Panc1 (cell line): ENCODE measurements around the gene ITGA8. TPM values are rescaled to one million over a fixed set of nuclear protein-coding genes. Genes with fewer than 3 reads are reported as not detected.

Experiments used
- ATAC-seq: fragments of 200-7000 bp; cut with Tn5 transposase; 2 replicates; pipeline ENCODE4 v1.9.1; 2020; ENCODE audit warnings: mild to moderate bottlenecking, moderate library complexity
- BruUV-seq: library from RNA; stranded (reverse); fragments of 400-500 nt; replicated peaks from 2 replicates; lab custom pipeline; 2021; lab: Mats Ljungman, UMichigan
- CTCF ChIA-PET: fragments of 300-600 bp; sonication (Branson Sonifier 250); formaldehyde crosslinking; loops from one replicate; lab custom pipeline; 2022; ENCODE audit warnings: antibody characterized with exemption; lab: Charles Lee
- POLR2A ChIA-PET: fragments of 300-600 bp; sonication (Branson Sonifier 250); formaldehyde crosslinking; loops from one replicate; lab custom pipeline; 2022; ENCODE audit warnings: antibody characterized with exemption; lab: Charles Lee
- DNase-seq: peaks from one replicate; pipeline ENCODE4 v3.0.0-alpha.2; 2010; ENCODE audit warnings: low read depth, low spot score
- H3K27ac ChIP-seq: 2 replicates; pipeline ENCODE4 v1.5.1; 2011; ENCODE audit warnings: mild to moderate bottlenecking, low read length, inconsistent platforms
- H3K27me3 ChIP-seq: fragments of 200-500 bp; sonication (Bioruptor generic); 2 replicates; pipeline ENCODE4 v1.6.0; 2014; ENCODE audit warnings: low read length, inconsistent platforms; ENCODE audit not compliant: control insufficient read depth, insufficient read depth
- H3K36me3 ChIP-seq: fragments of 200-500 bp; sonication (Bioruptor generic); 2 replicates; pipeline ENCODE4 v1.5.1; 2014; ENCODE audit warnings: inconsistent platforms, mild to moderate bottlenecking, low read length, moderate library complexity; ENCODE audit not compliant: control insufficient read depth, insufficient read depth
- H3K4me1 ChIP-seq: 2 replicates; pipeline ENCODE4 v1.5.1; 2011; ENCODE audit warnings: inconsistent platforms, mild to moderate bottlenecking, low read length, moderate library complexity; ENCODE audit not compliant: control insufficient read depth, insufficient read depth
- H3K4me3 ChIP-seq, 2 experiments: 2 replicates each; pipeline ENCODE4 v1.5.1; 2011 to 2012; ENCODE audit warnings: low read depth in 2 of 2, low read length in 2 of 2, mild to moderate bottlenecking in 2 of 2, inconsistent platforms in 1 of 2, moderate library complexity in 1 of 2
- H3K9me3 ChIP-seq: fragments of 200-500 bp; sonication (Bioruptor generic); 2 replicates; pipeline ENCODE4 v1.5.1; 2014; ENCODE audit warnings: low read depth, mild to moderate bottlenecking, inconsistent platforms, low read length, moderate library complexity; ENCODE audit not compliant: control insufficient read depth, insufficient read depth
- CTCF ChIP-seq: fragments of 450-650 bp; IDR thresholded peaks from 2 replicates; pipeline ENCODE4 v1.5.1; 2017; ENCODE audit warnings: mild to moderate bottlenecking
- POLR2AphosphoS5 ChIP-seq: IDR thresholded peaks from 2 replicates; pipeline ENCODE4 v1.6.1; 2012; ENCODE audit warnings: mild to moderate bottlenecking, low read depth, low read length, moderate library complexity
- REST ChIP-seq, 2 experiments: IDR thresholded peaks; 2 replicates each; pipeline ENCODE4 v1.6.1; 2011 to 2012; ENCODE audit warnings: low read depth in 2 of 2, control low read depth in 1 of 2, low read length in 1 of 2, mild to moderate bottlenecking in 1 of 2, moderate library complexity in 1 of 2; ENCODE audit not compliant: insufficient read depth in 1 of 2
- SIN3A ChIP-seq: IDR thresholded peaks from 2 replicates; pipeline ENCODE4 v1.6.1; 2012; ENCODE audit warnings: low read depth, mild to moderate bottlenecking, low read length, moderate library complexity, borderline replicate concordance; ENCODE audit not compliant: insufficient read depth
- TCF7L2 ChIP-seq: IDR thresholded peaks from 2 replicates; pipeline ENCODE4 v1.6.1; 2011; ENCODE audit warnings: mild to moderate bottlenecking, low read depth, low read length, inconsistent platforms
- in situ Hi-C: cut with HindIII; loops from 2 replicates; pipeline ENCODE4 v1.10.0; 2016; ENCODE audit warnings: low sequenced_read_pairs, low pct_unique_long_range_greater_than_20kb
- intact Hi-C: fragments of 100-400 bp; cut with micrococcal nuclease; formaldehyde crosslinking; loops from one replicate; pipeline ENCODE4 v1.10.0; 2022; ENCODE audit not compliant: unreplicated experiment
- total RNA-seq: library from RNA; stranded (reverse); gene quantifications from one replicate; pipeline ENCODE4 v1.2.1, GENCODE V29; 2021; ENCODE audit not compliant: unreplicated experiment

The ITGA8 gene
- total RNA-seq, 1 experiment from 2014 or later: 0.18 TPM

- no peak overlapping the region for H3K4me3 ChIP-seq
- no peak for ATAC-seq
- in situ Hi-C loops (no loop called here), intact Hi-C loops (no loop called here)
- ChIA-PET CTCF (no interaction called here), POLR2A (no interaction called here)
- no peaks in the 10 kb centered on the region for H3K4me1 ChIP-seq
- DNase-seq: no peak
- no peak overlapping the region for H3K27ac ChIP-seq
- H3K9me3 ChIP-seq: no peaks in the 10 kb centered on the region
- no TSS peak for BruUV-seq
- peaks cover 5% of the 10 kb centered on the region for H3K27me3 ChIP-seq
- no peak for TF ChIP-seq TCF7L2
- TF ChIP-seq REST (IDR thresholded peaks at IDR 0.05; ENCODE audit: insufficient read depth in 1 of 2, low read depth in 2 of 2, low read length in 1 of 2): no peak
- peak; percentile 35 for TF ChIP-seq CTCF
- no peak for TF ChIP-seq POLR2AphosphoS5
- no peak for TF ChIP-seq SIN3A
- no peaks in the 10 kb centered on the region for H3K36me3 ChIP-seq
These were observed 4.0 kb downstream of the ITGA8 start for GRCh38 chr10:15715619-15716227.

- DNase-seq: no peak
- ChIA-PET POLR2A (no interaction called here), CTCF (no interaction called here)
- peaks cover 5% of the 10 kb centered on the region for H3K27me3 ChIP-seq
- TF ChIP-seq REST (IDR thresholded peaks at IDR 0.05; ENCODE audit: insufficient read depth in 1 of 2, low read depth in 2 of 2, low read length in 1 of 2) (no peak), CTCF (no peak), TCF7L2 (no peak), POLR2AphosphoS5 (no peak), SIN3A (no peak)
- intact Hi-C loops: no loop called here
- BruUV-seq: no TSS peak
- no peaks in the 10 kb centered on the region for H3K36me3 ChIP-seq
- no peaks in the 10 kb centered on the region for H3K4me1 ChIP-seq
- ATAC-seq: no peak
- no peak overlapping the region for H3K4me3 ChIP-seq
- no peaks in the 10 kb centered on the region for H3K9me3 ChIP-seq
- H3K27ac ChIP-seq: no peak overlapping the region
- in situ Hi-C loops: no loop called here
These were observed 4.9 kb downstream of the ITGA8 start for GRCh38 chr10:15714847-15715246.
